ENCODE results near the gene N4BP2L2. TPM values are rescaled to one million over a fixed set of nuclear protein-coding genes. Genes with fewer than 3 reads are reported as not detected.

Gene N4BP2L2
- total and polyA plus RNA-seq, 2 of the 8 experiments (the other 6 are each of a cell fraction or from before 2014, with no cell fraction given): 14.6 to 67.6 TPM

GRCh38 chr13:32528358-32528757, 10.2 kb downstream of the N4BP2L2 start:
- ChIA-PET POLR2A (ENCODE audit: partially characterized antibody) (interaction anchor here (0.7 to 2.0 kb wide), 2 partner anchors 10 to 125 kb away, joined by 3 to 10 read pairs; partner anchors contain the start of gene N4BP2L2), CTCF (ENCODE audit: partially characterized antibody) (interaction anchor here (1.5 kb wide), 1 partner anchor 147 kb away, joined by 3 read pairs; no protein-coding TSS in a partner anchor)
- H4K20me1 ChIP-seq (replicated peaks in 1 of 2; ENCODE audit: control insufficient read depth in 1 of 2, insufficient read depth in 2 of 2, low read length in 2 of 2): peaks cover 3% of the 10 kb centered on the region in 2 experiments
- H3K14ac ChIP-seq (ENCODE audit: insufficient read length): no peak overlapping the region
- H2BK5ac ChIP-seq (ENCODE audit: low read depth, low read length): no peak overlapping the region
- no peaks in the 10 kb centered on the region for H3K23me2 ChIP-seq (ENCODE audit: low read depth, low read length)
- H2AK5ac ChIP-seq (ENCODE audit: low read depth, low read length): no peak overlapping the region
- no peak for DNase-seq (ENCODE audit: low read depth in 1 of 2, low spot score in 2 of 2)
- no peak overlapping the region for H2BK12ac ChIP-seq (ENCODE audit: low read depth, low read length)
- no peak overlapping the region for H2BK20ac ChIP-seq (ENCODE audit: low read length)
- H3K18ac ChIP-seq (ENCODE audit: extremely low read depth, low read length): no peak overlapping the region
- no peaks in the 10 kb centered on the region for H3K79me1 ChIP-seq (ENCODE audit: low read depth, low read length)
- no peak overlapping the region for H3K9ac ChIP-seq (replicated peaks in 1 of 4; ENCODE audit: extremely low read depth in 1 of 4, low read depth in 3 of 4, low read length in 3 of 4)
- no peak overlapping the region for H3K4me2 ChIP-seq (ENCODE audit: insufficient read depth in 1 of 2, low read depth in 2 of 2, low read length in 2 of 2)
- no peak overlapping the region for H2BK15ac ChIP-seq (ENCODE audit: low read length)
- H3K27me3 ChIP-seq (replicated peaks in 1 of 4; ENCODE audit: control insufficient read depth in 3 of 4, extremely low read depth in 1 of 4, insufficient read depth in 3 of 4, low read length in 3 of 4): no peaks in the 10 kb centered on the region
- no peak overlapping the region for H4K5ac ChIP-seq (ENCODE audit: insufficient read length, low read depth, low read length)
- peaks cover 0 to 3% (median 1%) of the 10 kb centered on the region in 4 experiments; a peak in 3 of 8 replicates for H3K36me3 ChIP-seq (ENCODE audit: control insufficient read depth in 2 of 4, insufficient read depth in 4 of 4, low read length in 3 of 4)
- no peaks in the 10 kb centered on the region for H3K4me1 ChIP-seq (replicated peaks in 1 of 4; ENCODE audit: control insufficient read depth in 3 of 4, insufficient read depth in 4 of 4, low read length in 3 of 4)
- H2AFZ ChIP-seq (ENCODE audit: low read length): no peak overlapping the region
- no peak for FAIRE-seq
- H3K23ac ChIP-seq (ENCODE audit: insufficient read length): no peak overlapping the region
- peaks cover 0 to 58% of the 10 kb centered on the region in 2 experiments; a peak in 2 of 4 replicates for H3K79me2 ChIP-seq (ENCODE audit: control insufficient read depth in 1 of 2, insufficient read depth in 2 of 2, low read length in 2 of 2)
- no peak overlapping the region for H3K4me3 ChIP-seq (ENCODE audit: extremely low read depth in 1 of 4, insufficient read depth in 2 of 4, low read depth in 3 of 4, low read length in 4 of 4)
- H4K91ac ChIP-seq (replicated peaks; ENCODE audit: insufficient read length, low read length): no peak overlapping the region
- no peak overlapping the region for H3K4ac ChIP-seq (replicated peaks; ENCODE audit: insufficient read length, low read depth, low read length)
- no peaks in the 10 kb centered on the region for H3K9me3 ChIP-seq (ENCODE audit: insufficient read depth in 2 of 2, low read depth in 1 of 2, low read length in 1 of 2)
- H2BK120ac ChIP-seq (replicated peaks; ENCODE audit: low read depth, low read length): no peak overlapping the region
- WGBS, 2 experiments (ENCODE audit: extremely low coverage in 1 of 2, insufficient coverage in 1 of 2, insufficient read length in 1 of 2, insufficient replicate concordance in 2 of 2, low coverage in 1 of 2, low lambda C conversion rate in 2 of 2, missing lambda C conversion rate in 1 of 2): 84% methylated on average over 3 of the region's 3 CpGs; no CpG with 5 or more reads in 1 of the 2 experiments
- no peak overlapping the region for H3K56ac ChIP-seq (replicated peaks; ENCODE audit: insufficient read length, low read depth, low read length)
- H4K8ac ChIP-seq (ENCODE audit: extremely low read depth, insufficient read depth, low read length): no peak overlapping the region
- no peak overlapping the region for H3K27ac ChIP-seq (ENCODE audit: low read depth, low read length)
- no peak for TF ChIP-seq ATF3 (IDR thresholded peaks at IDR 0.05; ENCODE audit: insufficient read depth, low read depth, low read length)
- no peak for TF ChIP-seq CBX8 (IDR thresholded peaks at IDR 0.05; ENCODE audit: borderline replicate concordance, low read depth, low read length)
- TF ChIP-seq RAD21 (IDR thresholded peaks at IDR 0.05 in 1 of 2, conservative IDR thresholded peaks at IDR 0.05 in 1 of 2; ENCODE audit: low read depth in 2 of 2, low read length in 2 of 2): no peak
- no peak for TF ChIP-seq ASH2L (IDR thresholded peaks at IDR 0.05; ENCODE audit: low read length)
- TF ChIP-seq JUN (IDR thresholded peaks at IDR 0.05; ENCODE audit: low read depth, low read length): no peak
- TF ChIP-seq KDM4A (IDR thresholded peaks at IDR 0.05; ENCODE audit: low read depth, low read length, severe bottlenecking): no peak
- TF ChIP-seq TAF7 (optimal IDR thresholded peaks at IDR 0.05; ENCODE audit: borderline replicate concordance, low read depth, low read length): no peak
- no peak for TF ChIP-seq POU5F1 (IDR thresholded peaks at IDR 0.05; ENCODE audit: low read depth, low read length)
- TF ChIP-seq RBBP5 (IDR thresholded peaks at IDR 0.05; ENCODE audit: borderline replicate concordance, low read depth, low read length): no peak
- TF ChIP-seq BACH1 (IDR thresholded peaks at IDR 0.05; ENCODE audit: low read length): no peak
- TF ChIP-seq YY1 (IDR thresholded peaks at IDR 0.05; ENCODE audit: low read depth, low read length): no peak
- no peak for TF ChIP-seq GTF2F1 (IDR thresholded peaks at IDR 0.05; ENCODE audit: borderline replicate concordance, low read depth, low read length)
- TF ChIP-seq POLR2A (IDR thresholded peaks at IDR 0.05; ENCODE audit: control extremely low read depth in 1 of 2, low read depth in 2 of 2, low read length in 2 of 2): no peak
- no peak for TF ChIP-seq BCL11A (IDR thresholded peaks at IDR 0.05; ENCODE audit: low read depth in 2 of 2, low read length in 2 of 2)
